A375 (cell line): Measurements from ENCODE around the gene NKPD1. TPM values are rescaled to one million over a fixed set of nuclear protein-coding genes. Genes with fewer than 3 reads are reported as not detected.

ENCODE experiments used
- total RNA-seq: library from RNA; depleted of rRNA; stranded (reverse); fragments of >200 nt; shearing (Covaris generic); gene quantifications from 2 replicates; pipeline ENCODE4 v1.2.3, GENCODE V29; 2014; rRNA removed

Gene NKPD1, protein sequence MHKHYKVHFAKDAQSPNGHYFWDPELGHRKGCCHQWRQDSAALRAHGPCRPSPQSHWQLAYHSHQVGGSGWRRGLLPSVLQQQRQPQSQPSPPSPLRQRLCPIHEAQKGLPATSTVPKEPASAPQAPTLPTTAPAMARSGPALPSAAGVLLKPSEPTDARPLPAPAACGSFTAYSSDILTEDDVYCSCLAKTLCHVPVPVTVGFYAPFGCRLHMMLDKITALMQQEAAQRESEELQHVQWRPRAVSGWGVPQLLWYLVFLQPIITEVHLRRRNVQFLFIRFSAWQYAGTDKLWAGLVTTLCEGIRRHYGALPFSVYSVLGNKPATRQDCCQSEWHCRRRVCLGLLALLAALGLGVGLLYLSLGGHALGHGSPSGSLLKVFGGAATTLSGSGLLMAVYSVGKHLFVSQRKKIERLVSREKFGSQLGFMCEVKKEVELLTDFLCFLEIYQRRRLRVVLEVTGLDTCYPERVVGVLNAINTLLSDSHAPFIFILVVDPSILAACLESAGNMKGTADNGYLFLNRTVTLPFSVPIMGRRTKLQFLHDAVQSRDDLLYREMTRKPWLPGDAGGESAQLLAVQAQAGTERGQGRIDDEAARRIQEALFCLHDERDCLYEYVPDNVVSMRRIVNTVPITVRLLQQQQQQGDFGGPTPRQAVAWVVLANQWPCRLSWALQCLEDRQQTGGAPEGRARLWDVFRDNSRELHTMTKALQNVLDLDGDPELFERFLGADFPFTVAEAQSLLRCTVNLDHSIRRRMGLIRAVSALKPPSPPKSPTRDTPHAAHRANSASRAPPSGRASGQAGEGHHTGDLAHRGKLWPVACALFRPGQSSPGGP
- not detected in 2 replicates for total RNA-seq

DNA sequence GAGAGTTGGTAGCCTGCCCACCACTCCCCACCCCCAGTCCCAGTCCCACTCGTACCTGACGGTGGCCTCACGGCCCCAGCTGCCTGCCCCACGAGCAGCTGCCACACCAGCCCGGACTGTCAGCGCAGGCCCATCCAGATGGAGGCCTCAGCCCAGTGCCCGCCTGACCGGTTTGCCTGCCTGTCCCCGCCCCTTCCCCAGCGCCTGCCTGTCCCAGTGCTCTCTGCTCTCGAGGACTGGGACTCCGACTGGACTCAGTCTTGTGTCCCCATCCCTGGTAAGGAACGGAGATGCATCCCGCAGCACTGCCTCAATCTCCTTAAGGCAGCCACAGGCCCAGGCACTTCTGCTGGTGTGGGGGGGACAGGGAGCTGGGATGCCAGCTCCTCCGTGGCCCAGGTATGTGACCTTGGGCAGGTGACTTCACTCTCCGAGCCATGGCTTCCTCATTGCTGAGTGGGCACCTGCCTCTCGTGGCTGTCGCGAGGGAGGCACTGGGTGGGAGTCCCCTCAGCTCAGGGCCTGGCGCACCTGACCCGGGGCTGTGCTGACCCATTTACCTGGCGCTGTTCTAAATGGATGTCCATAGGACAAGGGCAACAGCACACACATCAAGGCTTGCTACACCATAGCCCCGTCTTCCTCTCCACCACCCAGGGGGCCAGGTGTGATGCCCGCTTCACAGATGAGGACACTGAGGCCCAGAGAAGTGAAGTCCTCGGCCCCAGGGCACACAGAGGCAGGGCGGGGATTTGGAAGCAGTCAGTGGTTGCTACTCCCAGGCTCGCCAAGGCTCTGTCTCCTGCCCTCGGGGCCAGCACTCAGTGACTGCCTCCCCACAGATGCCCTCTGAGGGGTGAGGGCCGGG, at the start of gene NKPD1:
Gene NKPD1 (minus strand): TSS at position 113 of the 868 bp plus-strand sequence. CDS start 832 bp downstream, outside the sequence.

DNA sequence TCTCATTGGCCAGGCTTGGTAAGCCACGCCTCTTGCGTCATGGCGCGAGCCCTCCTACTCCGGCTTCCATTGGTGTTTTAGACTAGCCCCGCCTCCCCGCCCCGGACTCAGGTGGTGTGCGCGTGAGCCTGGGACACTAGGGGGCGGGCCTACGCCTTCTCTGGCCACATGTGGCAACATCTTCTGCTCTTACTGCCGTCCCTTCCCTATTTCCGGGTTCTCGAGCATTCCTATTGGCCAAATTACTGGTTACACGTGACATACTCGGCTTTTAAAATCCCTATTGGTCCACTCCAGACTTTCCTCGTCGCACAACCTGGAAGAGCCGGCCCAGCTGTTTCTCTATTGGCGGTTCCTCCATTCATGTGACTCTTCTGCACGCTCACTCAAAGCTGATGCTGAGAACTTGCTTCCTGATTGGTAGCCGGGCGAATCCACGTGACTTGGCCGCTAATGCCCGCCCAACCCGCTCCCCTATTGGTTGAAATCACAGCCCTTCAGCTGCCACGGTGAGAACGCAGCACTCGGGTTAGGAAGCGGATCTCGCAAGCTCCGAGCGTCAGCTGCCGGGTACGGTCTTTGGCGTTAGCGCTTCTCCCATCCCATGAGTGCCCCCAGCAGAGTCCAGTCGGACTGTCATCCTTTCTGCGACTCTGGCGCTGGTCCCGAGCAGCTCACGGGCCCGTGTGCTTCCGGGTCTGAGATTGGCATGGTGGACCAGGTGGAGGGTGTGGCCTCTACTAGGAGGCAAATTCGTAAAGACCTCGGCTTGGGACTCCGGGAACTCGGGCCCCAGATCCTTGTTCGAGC, 17.7 kb upstream of the NKPD1 start, which contains the start of gene BLOC1S3:
Gene BLOC1S3 (plus strand): TSS at position 523 of the 810 bp plus-strand sequence. CDS start 513 bp downstream, outside the sequence.

DNA sequence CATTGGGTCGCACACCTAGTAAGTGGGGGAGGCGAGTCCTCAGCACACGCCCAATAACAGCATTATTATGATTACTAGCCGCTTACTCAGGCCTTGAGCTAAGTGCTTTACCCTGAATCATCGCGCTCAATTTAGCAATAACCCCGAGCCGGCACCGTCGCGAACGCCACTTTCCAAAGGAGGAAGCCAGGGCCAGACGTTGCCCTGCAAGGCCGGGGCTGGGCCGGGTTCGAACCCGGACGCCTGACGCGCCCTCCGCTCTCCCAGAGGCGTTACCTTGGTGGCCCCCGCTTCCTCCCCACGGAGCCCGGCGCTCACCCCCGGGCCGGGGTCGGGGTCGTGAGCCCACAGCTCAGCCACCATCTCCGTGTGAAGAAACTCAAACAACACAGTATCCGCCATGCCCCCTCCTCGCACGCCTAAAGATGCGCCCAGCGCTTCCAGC, 17.1 kb upstream of the NKPD1 start, which contains the start of gene TRAPPC6A:
Gene TRAPPC6A (minus strand): TSS at position 421 of the 445 bp plus-strand sequence. CDS start 19 bp downstream, at position 402.

Other genes with a start within 250 kb of the NKPD1 start
- 9.9 and 11.1 TPM in 2 replicates for gene APOC1, start 246.4 kb downstream of the NKPD1 start, total RNA-seq
- not detected in 2 replicates for gene APOC4, start 218.7 kb downstream of the NKPD1 start, total RNA-seq
- not detected in 2 replicates for gene APOC2, start 214.9 kb downstream of the NKPD1 start, total RNA-seq
- 36.1 and 53.4 TPM in 2 replicates for gene CLPTM1, start 205.6 kb downstream of the NKPD1 start, total RNA-seq
- 22.0 and 23.3 TPM in 2 replicates for gene RELB, start 159.5 kb downstream of the NKPD1 start, total RNA-seq
- gene CLASRP, start 121.9 kb downstream of the NKPD1 start, total RNA-seq: 54.8 and 66.9 TPM in 2 replicates
- 0.82 and 1.9 TPM in 2 replicates for gene ZNF296, start 84.5 kb downstream of the NKPD1 start, total RNA-seq
- 32.3 and 37.6 TPM in 2 replicates for gene GEMIN7, start 81.7 kb downstream of the NKPD1 start, total RNA-seq
- 29.2 and 29.7 TPM in 2 replicates for gene PPP1R37, start 67.8 kb downstream of the NKPD1 start, total RNA-seq
- 4.4 and 4.9 TPM in 2 replicates for gene TRAPPC6A, start 17.3 kb upstream of the NKPD1 start, total RNA-seq
- 3.6 and 3.7 TPM in 2 replicates for gene BLOC1S3, start 17.8 kb upstream of the NKPD1 start, total RNA-seq
- 0.53 and 0.72 TPM in 2 replicates for gene EXOC3L2, start 84.4 kb upstream of the NKPD1 start, total RNA-seq
- gene MARK4, start 90.3 kb upstream of the NKPD1 start, total RNA-seq: 12.4 and 12.9 TPM in 2 replicates
- gene CKM, start 161.9 kb upstream of the NKPD1 start, total RNA-seq: not detected in 2 replicates
- 0.24 TPM in 1 of 2 replicates, not detected in the other for gene KLC3, start 179.8 kb upstream of the NKPD1 start, total RNA-seq
- gene ERCC2, start 209.6 kb upstream of the NKPD1 start, total RNA-seq: 27.6 and 28.0 TPM in 2 replicates
- gene PPP1R13L, start 244.1 kb upstream of the NKPD1 start, total RNA-seq: 1.6 and 3.7 TPM in 2 replicates
- 25.1 and 29.8 TPM in 2 replicates for gene POLR1G, start 245.7 kb upstream of the NKPD1 start, total RNA-seq